Gastroesophageal sphincter (tissue), 3 donors: Measurements from ENCODE around the gene KRT14.

ENCODE experiments used
- EP300 ChIP-seq: sonication (generic); formaldehyde crosslinking; IDR thresholded peaks from one replicate; pipeline ENCODE4 v1.6.1; 2017; ENCODE audit warnings: antibody characterized with exemption, mild to moderate bottlenecking
- POLR2A ChIP-seq, 2 donors: fragments of 450-650 bp; IDR thresholded peaks; one replicate each; pipeline ENCODE4 v1.6.1; 2017; ENCODE audit warnings: antibody characterized with exemption in 2 of 2, mild to moderate bottlenecking in 2 of 2, moderate library complexity in 1 of 2
- TF ChIP-seq, protein P1 (sequence below), 4 experiments: fragments of 200-600 bp in 2 of 4; fragments of 450-650 bp in 2 of 4; sonication (generic) in 1 of 4; IDR thresholded peaks; one replicate each; pipeline ENCODE4 v1.5.1; 2017 to 2019; ENCODE audit warnings: antibody characterized with exemption in 4 of 4, mild to moderate bottlenecking in 2 of 4, moderate library complexity in 2 of 4

DNA sequence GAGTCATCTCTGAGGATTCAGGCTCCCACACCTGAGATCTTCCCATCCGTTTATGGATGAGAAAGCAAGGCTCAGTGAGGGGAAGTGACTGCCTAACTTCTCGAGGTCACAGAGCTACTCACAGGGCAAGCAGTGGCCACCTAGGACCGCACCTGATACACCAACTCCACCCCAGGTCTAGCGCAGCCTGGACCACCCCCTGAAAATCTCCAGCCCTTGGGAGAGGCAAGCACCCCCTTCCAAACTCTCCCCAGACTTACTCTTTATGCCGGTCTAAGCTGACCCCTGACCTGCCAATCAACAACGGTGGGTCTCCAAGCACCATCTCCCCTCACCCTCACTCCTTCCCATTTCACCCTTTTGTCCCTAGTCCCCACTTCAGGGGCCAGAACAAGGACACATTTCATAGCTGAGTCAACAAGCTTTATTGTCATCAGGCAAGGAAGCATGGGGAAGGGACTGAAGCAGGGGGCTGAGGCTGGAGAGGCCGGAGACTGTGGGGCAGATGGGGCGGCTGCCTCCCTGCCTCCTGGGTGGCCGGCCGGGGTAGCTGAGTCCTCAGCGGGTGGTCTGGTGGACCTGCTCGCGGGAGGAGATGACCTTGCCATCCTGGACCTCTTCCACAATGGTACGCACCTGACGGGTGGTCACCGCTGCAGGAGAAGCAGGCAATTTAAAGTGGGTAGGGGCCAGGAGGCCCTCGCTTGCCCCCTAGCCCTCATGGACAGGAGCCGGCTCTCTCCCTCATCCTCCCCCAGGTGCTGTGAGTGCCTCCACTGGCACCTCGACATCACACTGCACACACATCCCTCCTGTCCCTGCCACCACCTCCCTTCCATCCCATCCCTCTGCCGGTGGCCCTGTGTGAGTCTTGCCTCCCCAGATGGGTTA, 32.6 kb upstream of the KRT14 start:
- TF ChIP-seq, protein P1, sequence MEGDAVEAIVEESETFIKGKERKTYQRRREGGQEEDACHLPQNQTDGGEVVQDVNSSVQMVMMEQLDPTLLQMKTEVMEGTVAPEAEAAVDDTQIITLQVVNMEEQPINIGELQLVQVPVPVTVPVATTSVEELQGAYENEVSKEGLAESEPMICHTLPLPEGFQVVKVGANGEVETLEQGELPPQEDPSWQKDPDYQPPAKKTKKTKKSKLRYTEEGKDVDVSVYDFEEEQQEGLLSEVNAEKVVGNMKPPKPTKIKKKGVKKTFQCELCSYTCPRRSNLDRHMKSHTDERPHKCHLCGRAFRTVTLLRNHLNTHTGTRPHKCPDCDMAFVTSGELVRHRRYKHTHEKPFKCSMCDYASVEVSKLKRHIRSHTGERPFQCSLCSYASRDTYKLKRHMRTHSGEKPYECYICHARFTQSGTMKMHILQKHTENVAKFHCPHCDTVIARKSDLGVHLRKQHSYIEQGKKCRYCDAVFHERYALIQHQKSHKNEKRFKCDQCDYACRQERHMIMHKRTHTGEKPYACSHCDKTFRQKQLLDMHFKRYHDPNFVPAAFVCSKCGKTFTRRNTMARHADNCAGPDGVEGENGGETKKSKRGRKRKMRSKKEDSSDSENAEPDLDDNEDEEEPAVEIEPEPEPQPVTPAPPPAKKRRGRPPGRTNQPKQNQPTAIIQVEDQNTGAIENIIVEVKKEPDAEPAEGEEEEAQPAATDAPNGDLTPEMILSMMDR (IDR thresholded peaks at IDR 0.05): no peak
- TF ChIP-seq EP300 (no peak), POLR2A (IDR thresholded peaks at IDR 0.05) (no peak)
